GM12878 (cell line): ENCODE data around the gene ANKRD13A. TPM values are rescaled to one million over a fixed set of nuclear protein-coding genes. Genes with fewer than 3 reads are reported as not detected.

Source experiments
- ATAC-seq: fragments of 200-7000 bp; cut with Tn5 transposase; 3 replicates; pipeline ENCODE4 v1.9.1; 2020; ENCODE audit warnings: mild to moderate bottlenecking, moderate library complexity
- BruUV-seq: library from RNA; stranded (reverse); fragments of 400-500 nt; replicated peaks from 2 replicates; lab custom pipeline; 2021; lab: Mats Ljungman, UMichigan
- CTCF ChIA-PET: fragments of 300-600 bp; sonication (Branson Sonifier 250); formaldehyde crosslinking; extraction: SDS; loops from one replicate; lab custom pipeline; 2021; ENCODE audit warnings: inconsistent platforms; lab: Yijun Ruan, JAX
- POLR2A ChIA-PET: fragments of 350-600 bp; formaldehyde crosslinking; extraction: SDS; loops from one replicate; lab custom pipeline; 2021; ENCODE audit warnings: inconsistent platforms; lab: Charles Lee
- RAD21 ChIA-PET: fragments of 300-600 bp; sonication (Branson Sonifier 250); formaldehyde crosslinking; loops from one replicate; lab custom pipeline; 2023; ENCODE audit warnings: antibody characterized with exemption; ENCODE audit not compliant: unreplicated experiment; lab: Charles Lee
- SMC1A ChIA-PET: fragments of 300-600 bp; sonication (Branson Sonifier 250); formaldehyde crosslinking; loops from one replicate; lab custom pipeline; 2023; ENCODE audit not compliant: unreplicated experiment, uncharacterized antibody; lab: Charles Lee
- DNase-seq: peaks from one replicate; pipeline ENCODE4 v3.0.0-alpha.2; 2011; ENCODE audit warnings: low read depth, low spot score
- FAIRE-seq: peaks from 3 replicates; lab custom pipeline; 2011; peaks lifted over from hg19 to GRCh38; lab: Jason Lieb, UNC
- H2AFZ ChIP-seq: 2 replicates; pipeline ENCODE4 v1.6.0; 2011; ENCODE audit warnings: low read depth, low read length, control low read depth; ENCODE audit not compliant: control insufficient read depth
- H3K27ac ChIP-seq: 2 replicates; pipeline ENCODE4 v1.5.1; 2011; ENCODE audit warnings: control low read depth; ENCODE audit not compliant: control insufficient read depth, insufficient read depth
- H3K27me3 ChIP-seq, 2 experiments: replicated peaks in 1 of 2; 2 replicates each; pipeline versions ENCODE4 v1.6.0 to v1.6.1; 2011; ENCODE audit warnings: low read length in 1 of 2; ENCODE audit not compliant: control insufficient read depth in 2 of 2, insufficient read depth in 2 of 2
- H3K36me3 ChIP-seq, 2 experiments: 2 replicates each; pipeline ENCODE4 v1.5.1; 2011; ENCODE audit warnings: low read length in 1 of 2; ENCODE audit not compliant: control insufficient read depth in 2 of 2, insufficient read depth in 2 of 2
- H3K4me1 ChIP-seq: 2 replicates; pipeline ENCODE4 v1.6.1; 2011; ENCODE audit warnings: mild to moderate bottlenecking, low read length, moderate library complexity, mixed read lengths; ENCODE audit not compliant: control insufficient read depth, insufficient read depth
- H3K4me2 ChIP-seq: 2 replicates; pipeline ENCODE4 v1.6.0; 2011; ENCODE audit warnings: control low read depth; ENCODE audit not compliant: control insufficient read depth, insufficient read depth
- H3K4me3 ChIP-seq: fragments of 200-600 bp; sonication (generic); 2 replicates; pipeline ENCODE4 v1.5.1; 2016
- H3K79me2 ChIP-seq: 2 replicates; pipeline ENCODE4 v1.6.0; 2011; ENCODE audit warnings: low read length; ENCODE audit not compliant: control insufficient read depth, insufficient read depth
- H3K9ac ChIP-seq: 2 replicates; pipeline ENCODE4 v1.8.0; 2011; ENCODE audit warnings: low read length, control low read depth, mixed read lengths; ENCODE audit not compliant: control insufficient read depth, insufficient read depth
- H3K9me3 ChIP-seq: replicated peaks from 3 replicates; pipeline ENCODE4 v1.5.1; 2011; ENCODE audit warnings: mild to moderate bottlenecking, low read length; ENCODE audit not compliant: control insufficient read depth, insufficient read depth
- H4K20me1 ChIP-seq: 2 replicates; pipeline ENCODE4 v1.6.0; 2011; ENCODE audit not compliant: control insufficient read depth, insufficient read depth
- BCL11A ChIP-seq: IDR thresholded peaks from 2 replicates; pipeline ENCODE4 v1.6.1; 2011; ENCODE audit warnings: low read depth, low read length
- EP300 ChIP-seq, 2 experiments: fragments of 150-350 bp in 1 of 2; IDR thresholded peaks; 2 replicates each; pipeline ENCODE4 v1.6.1; 2011 to 2012; ENCODE audit warnings: low read depth in 2 of 2, low read length in 2 of 2, borderline replicate concordance in 1 of 2, improper control_type of control experiment in 1 of 2, inconsistent platforms in 1 of 2; ENCODE audit not compliant: control insufficient read depth in 1 of 2
- FOXM1 ChIP-seq: IDR thresholded peaks from 2 replicates; pipeline ENCODE4 v1.6.1; 2012; ENCODE audit warnings: low read depth, mild to moderate bottlenecking, inconsistent platforms, low read length, moderate library complexity
- GABPA ChIP-seq: IDR thresholded peaks from 2 replicates; pipeline ENCODE4 v1.6.1; 2014; ENCODE audit warnings: antibody characterized with exemption, low read depth, mild to moderate bottlenecking, inconsistent platforms
- HCFC1 ChIP-seq: fragments of 150-350 bp; IDR thresholded peaks from 2 replicates; pipeline ENCODE4 v1.6.1; 2014; ENCODE audit warnings: low read length
- HDAC2 ChIP-seq: fragments of 200-600 bp; sonication (generic); IDR thresholded peaks from 2 replicates; pipeline ENCODE4 v1.6.1; 2017
- IRF4 ChIP-seq: IDR thresholded peaks from 2 replicates; pipeline ENCODE4 v1.6.1; 2011; ENCODE audit warnings: low read depth, low read length
- JUNB ChIP-seq: IDR thresholded peaks from 2 replicates; pipeline ENCODE4 v1.6.1; 2016; ENCODE audit warnings: antibody characterized with exemption, mild to moderate bottlenecking
- LARP7 ChIP-seq: fragments of 450-650 bp; IDR thresholded peaks from 2 replicates; pipeline ENCODE4 v1.6.1; 2017; ENCODE audit warnings: mild to moderate bottlenecking
- MEF2B ChIP-seq: fragments of 450-650 bp; IDR thresholded peaks from 2 replicates; pipeline ENCODE4 v1.6.1; 2018; ENCODE audit warnings: mild to moderate bottlenecking, moderate library complexity; ENCODE audit not compliant: partially characterized antibody, poor library complexity, severe bottlenecking
- POU2F2 ChIP-seq: IDR thresholded peaks from 3 replicates; pipeline ENCODE4 v1.6.1; 2011; ENCODE audit warnings: low read depth, mild to moderate bottlenecking, low read length, borderline replicate concordance
- SIN3A ChIP-seq: IDR thresholded peaks from 2 replicates; pipeline ENCODE4 v1.6.1; 2012; ENCODE audit warnings: low read depth, low read length, improper control_type of control experiment
- STAT1 ChIP-seq: fragments of 450-650 bp; conservative IDR thresholded peaks from 2 replicates; pipeline ENCODE4 v1.6.1; 2014; ENCODE audit warnings: antibody characterized with exemption, mild to moderate bottlenecking
- STAT3 ChIP-seq: IDR thresholded peaks from 2 replicates; pipeline ENCODE4 v1.6.1; 2011; ENCODE audit warnings: low read depth, low read length, improper control_type of control experiment
- TBL1XR1 ChIP-seq: IDR thresholded peaks from 2 replicates; pipeline ENCODE4 v1.6.1; 2012; ENCODE audit warnings: low read depth, low read length, improper control_type of control experiment
- ZBED1 ChIP-seq: IDR thresholded peaks from 2 replicates; pipeline ENCODE4 v1.6.1; 2016; ENCODE audit warnings: borderline replicate concordance
- WGBS: methylation state at CpG from one replicate; pipeline ENCODE4 v1.1.6; 2016; ENCODE audit warnings: low lambda C conversion rate; ENCODE audit not compliant: insufficient replicate concordance, insufficient coverage; ENCODE audit errors: missing lambda C conversion rate; 5-methylcytosine and 5-hydroxymethylcytosine counted together
- in situ Hi-C: fragments of 300-500 bp; cut with MboI; formaldehyde crosslinking; loops from 9 replicates; pipeline ENCODE4 v1.14.3; 2018; ENCODE audit warnings: mixed read lengths
- intact Hi-C: fragments of 100-400 bp; cut with micrococcal nuclease; formaldehyde crosslinking; loops from one replicate; pipeline ENCODE4 v1.14.2; 2022; ENCODE audit not compliant: unreplicated experiment
- polyA plus RNA-seq, 11 experiments: library from polyadenylated mRNA; depleted of rRNA in 4 of 11; unstranded in 6 of 11; stranded (reverse) in 5 of 11; fragments of >200 nt; fragmentation: Nextera tagmentation in 4 of 11; fragmentation: Illumina TruSeq in 1 of 11; extraction: Ambion mirVana in 4 of 11; extraction: Trizol in 1 of 11; gene quantifications; 1 replicate in 1 of 11; 2 replicates in 10 of 11; pipeline versions ENCODE4 v1.2.1 to v1.2.3, GENCODE V29; 2011 to 2016; ENCODE audit warnings: inconsistent platforms in 2 of 11, missing spikeins in 2 of 11, low read depth in 1 of 11
- total RNA-seq, 4 experiments: library from RNA; depleted of rRNA in 3 of 4; stranded (reverse); fragments of >200 nt in 3 of 4; fragmentation: Illumina TruSeq in 1 of 4; extraction: Trizol in 1 of 4; gene quantifications; 2 replicates each; pipeline versions ENCODE4 v1.2.1 to v1.2.3, GENCODE V29; 2013 to 2021
- TF ChIP-seq, protein P1 (sequence below): IDR thresholded peaks from 2 replicates; pipeline ENCODE4 v1.6.1; 2011; ENCODE audit warnings: mild to moderate bottlenecking, low read depth, low read length, moderate library complexity; ENCODE audit not compliant: insufficient replicate concordance
- TF ChIP-seq, protein P2 (sequence below): fragments of 450-650 bp; IDR thresholded peaks from 2 replicates; pipeline ENCODE4 v1.6.1; 2018; ENCODE audit warnings: mild to moderate bottlenecking, low read depth, moderate library complexity; ENCODE audit not compliant: partially characterized antibody

Gene ANKRD13A
- total and polyA plus RNA-seq, 10 of the 15 experiments (the other 5 are each of a cell fraction or from before 2014, with no cell fraction given) = 10.2 to 93.4 (median 76.5) TPM

DNA sequence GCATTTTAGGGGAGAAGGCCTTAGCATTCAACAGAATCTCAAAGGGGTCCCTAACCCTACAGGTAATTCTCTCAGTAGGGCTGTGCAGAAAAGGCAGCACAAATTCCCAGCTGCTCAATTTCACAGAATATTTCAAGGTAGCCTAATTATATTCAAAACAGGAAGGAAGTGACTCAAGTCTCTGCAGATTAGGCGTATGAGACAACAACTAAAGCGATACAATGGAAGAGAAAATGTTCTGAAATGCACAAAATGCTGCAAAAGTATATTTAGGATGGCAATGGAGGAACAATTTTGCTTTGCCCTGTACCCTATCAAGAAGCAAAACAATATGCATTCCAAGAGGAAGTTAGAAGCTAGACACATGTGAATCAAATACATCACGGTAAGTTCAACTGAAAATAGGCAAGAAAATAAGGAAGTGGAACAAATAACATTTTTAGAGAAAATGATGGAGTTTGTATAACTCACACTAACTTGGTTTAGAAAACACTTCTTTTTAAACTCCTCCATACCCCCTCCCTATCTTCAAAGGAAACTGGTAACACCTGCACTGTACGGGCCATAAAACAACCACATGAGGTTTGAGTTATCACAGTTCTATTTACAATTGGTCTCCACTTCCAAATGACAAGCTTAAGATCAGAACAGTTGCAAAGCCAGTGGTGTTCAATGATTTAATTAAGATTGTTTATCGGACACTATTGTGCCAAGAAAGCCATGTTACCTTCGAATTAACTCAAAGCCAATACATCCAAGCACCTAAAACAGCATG is 4.6 kb upstream of the ANKRD13A start:
- Histone ChIP-seq H3K4me1 (peaks cover 5% of the 10 kb centered on the region; the same call in 1 of the 2 replicates), H4K20me1 (no peaks in the 10 kb centered on the region), H3K27me3 (no peaks in the 10 kb centered on the region), H3K4me2 (peak overlapping the region; percentile 99), H3K9me3 (no peaks in the 10 kb centered on the region), H3K36me3 (peaks cover 0 to 6% of the 10 kb centered on the region in 2 experiments; a peak in 1 of 4 replicates), H3K27ac (peak overlapping the region; percentile 87), H3K4me3 (peak overlapping the region; percentile 86), H3K9ac (peak overlapping the region; percentile 89), H3K79me2 (peaks cover 52% of the 10 kb centered on the region), H2AFZ (no peak overlapping the region; the same call in 1 of the 2 replicates)
- FAIRE-seq (no peak), ATAC-seq (no peak), DNase-seq (no peak)
- WGBS = under 1% methylated on average over 6 of the region's 6 CpGs
- in situ Hi-C loops (no loop called here), intact Hi-C loops (no loop called here)
- ChIA-PET CTCF (interaction anchor here (0.5 to 1.6 kb wide), 8 partner anchors 8 to 96 kb away, joined by 3 to 5 read pairs (median 3); no protein-coding TSS in a partner anchor), SMC1A (interaction anchor here (1.0 to 2.8 kb wide), 8 partner anchors 10 to 30 kb away, joined by 3 to 29 read pairs (median 6); no protein-coding TSS in a partner anchor), RAD21 (interaction anchor here (0.9 to 3.5 kb wide), 8 partner anchors 10 to 95 kb away, joined by 3 to 17 read pairs (median 4); no protein-coding TSS in a partner anchor), POLR2A (interaction anchor here (0.6 to 2.0 kb wide), 6 partner anchors 9 to 767 kb away, joined by 3 to 16 read pairs (median 3); no protein-coding TSS in a partner anchor)
- BruUV-seq = TSS peak; percentile 49
- no peak for TF ChIP-seq STAT3
- 0 out of 2 replicates have a peak, but pooled peaks have one; percentile 25 for TF ChIP-seq JUNB
- TF ChIP-seq ZBED1 = no peak
- TF ChIP-seq, protein P1, sequence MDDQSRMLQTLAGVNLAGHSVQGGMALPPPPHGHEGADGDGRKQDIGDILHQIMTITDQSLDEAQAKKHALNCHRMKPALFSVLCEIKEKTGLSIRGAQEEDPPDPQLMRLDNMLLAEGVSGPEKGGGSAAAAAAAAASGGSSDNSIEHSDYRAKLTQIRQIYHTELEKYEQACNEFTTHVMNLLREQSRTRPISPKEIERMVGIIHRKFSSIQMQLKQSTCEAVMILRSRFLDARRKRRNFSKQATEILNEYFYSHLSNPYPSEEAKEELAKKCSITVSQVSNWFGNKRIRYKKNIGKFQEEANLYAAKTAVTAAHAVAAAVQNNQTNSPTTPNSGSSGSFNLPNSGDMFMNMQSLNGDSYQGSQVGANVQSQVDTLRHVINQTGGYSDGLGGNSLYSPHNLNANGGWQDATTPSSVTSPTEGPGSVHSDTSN = no peak
- TF ChIP-seq HDAC2 = 0 out of 2 replicates have a peak, but pooled peaks have one; percentile 23
- no peak for TF ChIP-seq POU2F2
- TF ChIP-seq BCL11A = no peak
- TF ChIP-seq EP300 (IDR thresholded peaks at IDR 0.05; ENCODE audit: borderline replicate concordance in 1 of 2, control insufficient read depth in 1 of 2, low read depth in 2 of 2, low read length in 2 of 2) = no peak
- TF ChIP-seq STAT1 = no peak
- TF ChIP-seq HCFC1 = no peak
- TF ChIP-seq, protein P2, sequence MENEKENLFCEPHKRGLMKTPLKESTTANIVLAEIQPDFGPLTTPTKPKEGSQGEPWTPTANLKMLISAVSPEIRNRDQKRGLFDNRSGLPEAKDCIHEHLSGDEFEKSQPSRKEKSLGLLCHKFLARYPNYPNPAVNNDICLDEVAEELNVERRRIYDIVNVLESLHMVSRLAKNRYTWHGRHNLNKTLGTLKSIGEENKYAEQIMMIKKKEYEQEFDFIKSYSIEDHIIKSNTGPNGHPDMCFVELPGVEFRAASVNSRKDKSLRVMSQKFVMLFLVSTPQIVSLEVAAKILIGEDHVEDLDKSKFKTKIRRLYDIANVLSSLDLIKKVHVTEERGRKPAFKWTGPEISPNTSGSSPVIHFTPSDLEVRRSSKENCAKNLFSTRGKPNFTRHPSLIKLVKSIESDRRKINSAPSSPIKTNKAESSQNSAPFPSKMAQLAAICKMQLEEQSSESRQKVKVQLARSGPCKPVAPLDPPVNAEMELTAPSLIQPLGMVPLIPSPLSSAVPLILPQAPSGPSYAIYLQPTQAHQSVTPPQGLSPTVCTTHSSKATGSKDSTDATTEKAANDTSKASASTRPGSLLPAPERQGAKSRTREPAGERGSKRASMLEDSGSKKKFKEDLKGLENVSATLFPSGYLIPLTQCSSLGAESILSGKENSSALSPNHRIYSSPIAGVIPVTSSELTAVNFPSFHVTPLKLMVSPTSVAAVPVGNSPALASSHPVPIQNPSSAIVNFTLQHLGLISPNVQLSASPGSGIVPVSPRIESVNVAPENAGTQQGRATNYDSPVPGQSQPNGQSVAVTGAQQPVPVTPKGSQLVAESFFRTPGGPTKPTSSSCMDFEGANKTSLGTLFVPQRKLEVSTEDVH = no peak
- TF ChIP-seq TBL1XR1 = no peak
- TF ChIP-seq MEF2B = no peak
- no peak for TF ChIP-seq IRF4
- TF ChIP-seq SIN3A = 0 out of 2 replicates have a peak, but pooled peaks have one; percentile 35
- no peak for TF ChIP-seq FOXM1
- TF ChIP-seq GABPA = peak; percentile 26; the same call in 1 of the 2 replicates
- TF ChIP-seq LARP7 = no peak
